Measurements from ENCODE around the gene OXGR1. TPM values are rescaled to one million over a fixed set of nuclear protein-coding genes. Genes with fewer than 3 reads are reported as not detected.
"Not testable (repeated sequence)": the region's sequence is repeated elsewhere in the genome, so short reads cannot be mapped to it uniquely, and the experiment has no call there.

The OXGR1 gene
- total RNA-seq, 3 donors from 2014 or later: 0.64 to 2.0 (median 1.9) TPM

DNA sequence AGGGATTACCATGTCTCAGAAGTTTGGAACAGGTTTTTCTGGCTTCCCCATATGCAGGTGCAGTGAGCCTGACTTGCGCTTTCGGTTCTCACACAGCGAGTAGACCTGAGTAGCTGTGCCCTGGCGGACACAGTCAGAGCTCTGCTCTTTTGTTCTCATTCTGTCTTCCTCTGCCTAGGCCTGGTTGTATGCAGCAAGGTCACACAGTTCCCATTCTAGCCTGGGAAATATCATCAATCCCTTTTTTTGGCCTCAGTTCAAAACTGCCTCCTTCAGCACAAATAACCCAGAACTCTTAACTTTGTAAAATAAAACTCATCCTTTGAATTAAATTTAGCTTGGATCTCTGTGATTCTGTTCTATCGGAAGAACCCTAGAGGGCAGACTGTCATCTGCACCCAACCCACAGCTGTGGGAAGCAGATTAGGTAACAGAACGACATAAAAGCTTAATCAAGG is 10.2 kb downstream of the OXGR1 start:
- peak overlapping the region; percentile 56 to 62 for H3K27ac ChIP-seq
- H3K4me1 ChIP-seq: no peaks in the 10 kb centered on the region
- H3K36me3 ChIP-seq: no peaks in the 10 kb centered on the region
- intact Hi-C loops (cut with DNase I; ENCODE audit: low total_unique reads): no loop called here
- peak in 1 of 3 donors; percentile 35 for TF ChIP-seq POLR2AphosphoS5 (IDR thresholded peaks at IDR 0.05)
- TF ChIP-seq POLR2A (IDR thresholded peaks at IDR 0.05): no peak
- TF ChIP-seq, protein P1, sequence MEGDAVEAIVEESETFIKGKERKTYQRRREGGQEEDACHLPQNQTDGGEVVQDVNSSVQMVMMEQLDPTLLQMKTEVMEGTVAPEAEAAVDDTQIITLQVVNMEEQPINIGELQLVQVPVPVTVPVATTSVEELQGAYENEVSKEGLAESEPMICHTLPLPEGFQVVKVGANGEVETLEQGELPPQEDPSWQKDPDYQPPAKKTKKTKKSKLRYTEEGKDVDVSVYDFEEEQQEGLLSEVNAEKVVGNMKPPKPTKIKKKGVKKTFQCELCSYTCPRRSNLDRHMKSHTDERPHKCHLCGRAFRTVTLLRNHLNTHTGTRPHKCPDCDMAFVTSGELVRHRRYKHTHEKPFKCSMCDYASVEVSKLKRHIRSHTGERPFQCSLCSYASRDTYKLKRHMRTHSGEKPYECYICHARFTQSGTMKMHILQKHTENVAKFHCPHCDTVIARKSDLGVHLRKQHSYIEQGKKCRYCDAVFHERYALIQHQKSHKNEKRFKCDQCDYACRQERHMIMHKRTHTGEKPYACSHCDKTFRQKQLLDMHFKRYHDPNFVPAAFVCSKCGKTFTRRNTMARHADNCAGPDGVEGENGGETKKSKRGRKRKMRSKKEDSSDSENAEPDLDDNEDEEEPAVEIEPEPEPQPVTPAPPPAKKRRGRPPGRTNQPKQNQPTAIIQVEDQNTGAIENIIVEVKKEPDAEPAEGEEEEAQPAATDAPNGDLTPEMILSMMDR (IDR thresholded peaks at IDR 0.05): peak; percentile 7 to 61 (median 36)
- no peaks in the 10 kb centered on the region for H3K9me3 ChIP-seq
- DNase-seq (ENCODE audit: low spot score in 2 of 2): peak; percentile 57 to 67
- peak overlapping the region in 2 of 3 donors; percentile 21 to 53 for H3K4me3 ChIP-seq
- H3K27me3 ChIP-seq: no peaks in the 10 kb centered on the region

DNA sequence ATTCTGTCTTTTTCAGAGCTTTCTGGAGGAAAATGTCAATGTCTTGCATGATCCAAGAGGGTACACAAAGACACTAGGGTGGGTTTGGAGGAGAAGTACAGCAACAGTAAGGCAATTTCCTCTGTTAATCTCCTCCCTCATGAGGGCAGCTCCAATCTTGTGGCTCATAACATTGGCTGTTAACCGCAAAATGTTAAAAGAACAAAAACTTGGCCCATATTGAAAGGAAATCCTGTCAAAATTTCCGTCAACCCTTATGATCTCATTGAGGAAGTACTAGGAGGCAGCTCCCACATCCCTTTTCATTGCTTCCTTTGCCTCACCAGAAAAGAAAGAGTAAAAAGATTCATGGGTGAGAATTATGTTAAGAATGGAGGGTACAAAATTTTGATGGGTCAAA is 11.6 kb downstream of the OXGR1 start:
- no peak overlapping the region for H3K27ac ChIP-seq

DNA sequence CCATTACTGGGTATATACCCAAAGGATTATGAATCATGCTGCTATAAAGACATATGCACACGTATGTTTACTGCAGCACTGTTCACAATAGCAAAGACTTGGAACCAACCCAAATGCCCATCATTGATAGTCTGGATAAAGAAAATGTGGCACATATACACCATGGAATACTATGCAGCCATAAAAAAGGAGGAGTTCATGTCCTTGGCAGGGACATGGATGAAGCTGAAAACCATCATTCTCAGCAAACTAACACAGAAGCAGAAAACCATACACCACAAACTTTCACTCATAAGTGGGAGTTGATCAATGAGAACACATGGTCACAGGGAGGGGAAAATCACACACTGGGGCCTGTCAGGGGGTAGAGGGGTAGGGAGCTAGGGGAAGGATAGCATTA is 14.4 kb downstream of the OXGR1 start:
- peaks cover 9 to 19% of the 10 kb centered on the region in 2 donors for H3K9me3 ChIP-seq
- H3K4me3 ChIP-seq; intact Hi-C loops (cut with DNase I; ENCODE audit: low total_unique reads); DNase-seq (ENCODE audit: low spot score in 2 of 2); H3K27ac ChIP-seq; H3K4me1 ChIP-seq; H3K36me3 ChIP-seq; H3K27me3 ChIP-seq: not testable (repeated sequence)

More for the DNA sequence above, 11.6 kb downstream of the OXGR1 start:
- Histone ChIP-seq H3K4me3 (no peak overlapping the region), H3K36me3 (no peaks in the 10 kb centered on the region), H3K27me3 (no peaks in the 10 kb centered on the region), H3K9me3 (peaks cover 0 to under 1% of the 10 kb centered on the region in 2 donors), H3K4me1 (no peaks in the 10 kb centered on the region)
- DNase-seq (ENCODE audit: low spot score in 2 of 2): no peak
- intact Hi-C loops (cut with DNase I; ENCODE audit: low total_unique reads): no loop called here
- TF ChIP-seq, protein P1 (IDR thresholded peaks at IDR 0.05): no peak
- TF ChIP-seq POLR2A (IDR thresholded peaks at IDR 0.05) (no peak), POLR2AphosphoS5 (IDR thresholded peaks at IDR 0.05) (no peak)

- no peaks in the 10 kb centered on the region for H3K27me3 ChIP-seq
- H3K36me3 ChIP-seq: no peaks in the 10 kb centered on the region
- H3K9me3 ChIP-seq: peaks cover 28 to 54% of the 10 kb centered on the region in 2 donors
- no peaks in the 10 kb centered on the region for H3K4me1 ChIP-seq
- H3K27ac ChIP-seq: no peak overlapping the region
- H3K4me3 ChIP-seq: no peak overlapping the region
- DNase-seq (ENCODE audit: low spot score in 2 of 2): no peak
- intact Hi-C loops (cut with DNase I; ENCODE audit: low total_unique reads): no loop called here
- no peak for TF ChIP-seq POLR2A (IDR thresholded peaks at IDR 0.05)
- TF ChIP-seq, protein P1 (IDR thresholded peaks at IDR 0.05): no peak
- TF ChIP-seq POLR2AphosphoS5 (IDR thresholded peaks at IDR 0.05): no peak
Measured at GRCh38 chr13:96968027-96968426, 26.2 kb downstream of the OXGR1 start.

GRCh38 chr13:96967248-96967745 is 27.0 kb downstream of the OXGR1 start:
- intact Hi-C loops (cut with DNase I; ENCODE audit: low total_unique reads): no loop called here
- Histone ChIP-seq H3K9me3 (peaks cover 28 to 54% of the 10 kb centered on the region in 2 donors), H3K4me1 (no peaks in the 10 kb centered on the region), H3K27ac (no peak overlapping the region), H3K4me3 (no peak overlapping the region), H3K27me3 (no peaks in the 10 kb centered on the region), H3K36me3 (no peaks in the 10 kb centered on the region)
- TF ChIP-seq, protein P1 (IDR thresholded peaks at IDR 0.05): no peak
- TF ChIP-seq POLR2A (IDR thresholded peaks at IDR 0.05) (no peak), POLR2AphosphoS5 (IDR thresholded peaks at IDR 0.05) (no peak)
- DNase-seq (ENCODE audit: low spot score in 2 of 2): no peak

All from breast epithelium (tissue), 4 donors.